ENCODE data around the gene TRAF3.
"Not testable (repeated sequence)": the region's sequence is repeated elsewhere in the genome, so short reads cannot be mapped to it uniquely, and the experiment has no call there.

Gene TRAF3

DNA sequence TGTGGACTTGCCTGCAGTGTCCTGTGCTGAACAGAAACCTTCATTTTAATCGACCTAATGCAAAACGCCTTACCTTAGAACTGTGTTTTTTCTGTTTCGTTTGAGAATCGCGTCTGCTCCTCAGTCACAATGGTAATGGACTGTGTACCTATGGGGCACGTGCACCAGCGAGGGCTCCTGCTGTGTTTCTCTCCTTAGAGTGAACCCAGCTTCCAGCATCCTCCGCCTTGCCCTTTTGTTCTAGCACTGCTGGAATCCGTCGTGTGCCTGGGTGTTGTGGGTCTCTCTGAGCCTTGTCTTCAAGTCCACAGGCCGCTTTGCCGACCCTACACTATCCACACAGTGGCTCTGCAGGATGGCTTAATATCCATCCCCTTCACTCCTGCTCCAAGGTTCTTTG, 148.9 kb downstream of the TRAF3 start:
- no peak for DNase-seq

DNA sequence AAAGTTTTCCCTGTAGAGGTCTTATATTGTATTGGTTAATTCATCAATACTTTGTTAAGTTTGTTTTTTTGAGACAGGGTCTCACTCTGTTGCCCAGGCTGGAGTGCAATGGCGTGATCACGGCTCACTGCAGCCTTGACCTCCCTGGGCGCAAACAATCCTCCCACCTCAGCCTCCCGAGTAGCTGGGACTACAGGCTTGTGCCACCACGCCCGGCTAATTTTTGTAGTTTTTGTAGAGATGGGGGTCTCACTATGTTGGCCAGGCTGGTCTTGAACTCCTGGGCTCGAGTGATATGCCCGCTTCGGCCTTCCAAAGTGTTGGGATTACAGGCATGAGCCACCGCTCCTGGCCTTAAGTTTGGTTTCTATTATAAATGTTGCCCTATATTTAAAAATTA, 149.6 kb downstream of the TRAF3 start:
- not testable (repeated sequence) for DNase-seq

DNA sequence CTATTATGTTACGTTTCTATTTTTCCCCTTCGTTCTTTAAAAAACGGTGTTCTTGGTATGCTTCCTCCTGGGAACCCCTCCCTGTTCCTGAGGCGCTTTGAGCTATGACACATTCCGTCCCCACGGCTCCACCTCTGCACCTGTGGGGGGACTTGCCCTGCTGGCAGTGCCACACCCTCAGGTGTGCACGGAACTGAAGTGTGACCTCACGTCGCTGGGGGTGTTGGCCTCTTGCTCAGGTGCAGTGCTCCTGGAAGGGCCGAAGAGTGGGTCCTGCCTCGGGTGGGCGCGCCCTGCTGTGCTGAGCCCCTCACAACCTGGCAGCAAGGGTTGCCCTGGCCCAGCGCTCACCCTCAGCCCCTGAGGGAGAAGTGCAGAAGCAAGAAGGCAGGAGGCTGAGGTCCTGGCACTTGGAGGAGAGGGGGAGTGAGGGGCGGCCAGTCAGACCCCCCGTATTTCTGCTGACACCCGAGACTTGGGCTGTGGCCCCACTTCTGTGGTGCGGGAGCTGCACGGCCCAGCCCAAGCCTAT, 150.2 kb downstream of the TRAF3 start:
- DNase-seq: no peak

DNA sequence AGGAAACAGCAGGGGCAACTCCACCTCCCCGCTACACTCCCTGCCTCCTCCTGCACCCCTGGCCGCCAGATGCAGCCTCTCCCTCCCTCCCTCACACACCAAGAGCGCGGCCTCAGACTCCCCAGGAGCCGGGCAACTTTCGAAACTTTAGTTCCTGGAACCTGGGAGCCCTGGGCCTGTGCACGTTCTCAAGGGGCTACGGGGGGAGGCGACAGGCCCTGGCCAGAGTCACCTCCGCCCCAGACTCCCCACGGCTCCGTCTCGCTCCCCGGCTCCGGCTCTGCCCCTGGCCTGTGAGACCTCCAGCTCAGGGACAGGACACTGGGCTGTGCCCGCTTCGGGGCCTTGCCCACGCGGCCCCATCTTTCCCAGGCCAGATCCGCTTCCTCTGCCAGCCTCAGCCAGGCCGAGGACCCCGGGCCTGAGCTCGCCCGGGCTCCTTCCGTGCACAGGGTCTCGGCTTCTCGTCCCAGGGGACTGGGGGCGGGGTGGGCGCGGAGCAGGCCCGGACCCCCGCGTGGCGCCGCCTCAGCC, 150.7 kb downstream of the TRAF3 start:
- no peak for DNase-seq

DNA sequence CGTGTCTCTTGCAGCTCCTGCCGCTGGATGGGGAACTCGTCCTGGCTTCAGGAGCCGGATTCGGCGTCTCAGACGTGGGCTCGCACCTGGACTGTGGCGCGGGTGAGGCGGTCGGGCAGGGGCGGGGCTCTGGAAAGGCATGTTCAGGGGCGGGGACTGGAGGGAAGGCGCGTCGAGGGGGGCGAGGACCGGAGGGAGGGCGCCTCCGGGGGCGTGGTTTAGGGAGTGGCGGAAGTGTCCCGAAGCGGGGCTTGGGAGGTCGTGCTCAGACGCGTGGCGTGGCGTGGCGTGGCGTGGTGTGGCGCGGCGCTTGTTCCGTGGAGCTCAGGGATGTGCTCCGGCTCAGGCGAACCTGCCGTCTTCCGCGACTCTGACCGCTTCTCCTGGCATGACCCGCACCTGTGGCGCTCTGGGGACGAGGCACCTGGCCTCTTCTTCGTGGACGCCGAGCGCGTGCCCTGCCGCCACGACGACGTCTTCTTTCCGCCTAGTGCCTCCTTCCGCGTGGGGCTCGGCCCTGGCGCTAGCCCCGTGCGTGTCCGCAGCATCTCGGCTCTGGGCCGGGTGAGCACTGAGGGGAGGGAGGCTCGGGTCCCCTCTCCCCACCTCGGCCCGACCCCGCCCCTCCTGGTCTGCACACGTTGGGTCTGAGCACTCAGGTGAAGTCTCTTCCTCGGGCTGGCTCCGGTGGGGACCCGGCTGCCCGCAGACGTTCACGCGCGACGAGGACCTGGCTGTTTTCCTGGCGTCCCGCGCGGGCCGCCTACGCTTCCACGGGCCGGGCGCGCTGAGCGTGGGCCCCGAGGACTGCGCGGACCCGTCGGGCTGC, 151.4 kb downstream of the TRAF3 start:
- DNase-seq: peak; percentile 84 to 85

DNA sequence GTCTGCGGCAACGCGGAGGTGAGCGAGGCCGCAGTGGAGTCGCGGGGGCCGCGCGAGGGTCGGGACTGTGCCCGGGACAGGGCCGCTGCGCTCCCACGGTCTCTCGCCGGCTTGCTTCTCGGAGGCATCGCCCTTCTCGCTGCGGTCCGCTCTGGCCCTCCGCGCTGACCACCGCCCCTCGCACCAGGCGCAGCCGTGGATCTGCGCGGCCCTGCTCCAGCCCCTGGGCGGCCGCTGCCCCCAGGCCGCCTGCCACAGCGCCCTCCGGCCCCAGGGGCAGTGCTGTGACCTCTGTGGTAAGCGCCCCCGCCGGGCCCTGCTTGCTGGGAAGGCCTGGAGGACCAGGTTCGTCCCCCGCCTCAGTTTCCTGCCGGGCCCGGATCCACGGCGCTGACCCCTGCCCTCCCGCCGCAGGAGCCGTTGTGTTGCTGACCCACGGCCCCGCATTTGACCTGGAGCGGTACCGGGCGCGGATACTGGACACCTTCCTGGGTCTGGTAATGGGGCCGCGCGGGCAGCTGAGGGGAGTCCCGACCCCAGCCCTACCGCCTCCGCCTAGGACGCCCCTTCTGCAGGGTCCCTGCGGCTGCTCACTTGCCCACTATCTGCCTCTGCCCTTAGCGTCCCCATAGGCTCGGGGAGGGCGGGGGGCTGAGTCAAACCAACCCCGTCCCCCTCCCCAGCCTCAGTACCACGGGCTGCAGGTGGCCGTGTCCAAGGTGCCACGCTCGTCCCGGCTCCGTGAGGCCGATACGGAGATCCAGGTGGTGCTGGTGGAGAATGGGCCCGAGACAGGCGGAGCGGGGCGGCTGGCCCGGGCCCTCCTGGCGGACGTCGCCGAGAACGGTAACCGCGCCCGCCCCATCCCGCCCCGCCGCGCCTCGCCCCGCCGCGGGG, 152.2 kb downstream of the TRAF3 start:
- DNase-seq: no peak

DNA sequence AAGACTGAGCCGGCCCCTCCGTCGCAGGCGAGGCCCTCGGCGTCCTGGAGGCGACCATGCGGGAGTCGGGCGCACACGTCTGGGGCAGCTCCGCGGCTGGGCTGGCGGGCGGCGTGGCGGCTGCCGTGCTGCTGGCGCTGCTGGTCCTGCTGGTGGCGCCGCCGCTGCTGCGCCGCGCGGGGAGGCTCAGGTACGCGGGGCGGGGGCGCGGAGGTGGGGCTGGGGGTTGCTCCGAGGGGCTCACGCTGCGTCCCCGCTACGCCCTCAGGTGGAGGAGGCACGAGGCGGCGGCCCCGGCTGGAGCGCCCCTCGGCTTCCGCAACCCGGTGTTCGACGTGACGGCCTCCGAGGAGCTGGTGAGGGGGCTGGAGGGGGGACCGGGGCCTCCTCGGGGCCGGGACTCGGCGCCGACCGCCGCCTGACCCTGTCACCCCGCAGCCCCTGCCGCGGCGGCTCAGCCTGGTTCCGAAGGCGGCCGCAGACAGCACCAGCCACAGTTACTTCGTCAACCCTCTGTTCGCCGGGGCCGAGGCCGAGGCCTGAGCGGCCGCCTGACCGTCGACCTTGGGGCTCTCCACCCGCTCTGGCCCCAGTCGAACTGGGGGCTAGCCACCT, 153.0 kb downstream of the TRAF3 start:
- no peak for DNase-seq

DNA sequence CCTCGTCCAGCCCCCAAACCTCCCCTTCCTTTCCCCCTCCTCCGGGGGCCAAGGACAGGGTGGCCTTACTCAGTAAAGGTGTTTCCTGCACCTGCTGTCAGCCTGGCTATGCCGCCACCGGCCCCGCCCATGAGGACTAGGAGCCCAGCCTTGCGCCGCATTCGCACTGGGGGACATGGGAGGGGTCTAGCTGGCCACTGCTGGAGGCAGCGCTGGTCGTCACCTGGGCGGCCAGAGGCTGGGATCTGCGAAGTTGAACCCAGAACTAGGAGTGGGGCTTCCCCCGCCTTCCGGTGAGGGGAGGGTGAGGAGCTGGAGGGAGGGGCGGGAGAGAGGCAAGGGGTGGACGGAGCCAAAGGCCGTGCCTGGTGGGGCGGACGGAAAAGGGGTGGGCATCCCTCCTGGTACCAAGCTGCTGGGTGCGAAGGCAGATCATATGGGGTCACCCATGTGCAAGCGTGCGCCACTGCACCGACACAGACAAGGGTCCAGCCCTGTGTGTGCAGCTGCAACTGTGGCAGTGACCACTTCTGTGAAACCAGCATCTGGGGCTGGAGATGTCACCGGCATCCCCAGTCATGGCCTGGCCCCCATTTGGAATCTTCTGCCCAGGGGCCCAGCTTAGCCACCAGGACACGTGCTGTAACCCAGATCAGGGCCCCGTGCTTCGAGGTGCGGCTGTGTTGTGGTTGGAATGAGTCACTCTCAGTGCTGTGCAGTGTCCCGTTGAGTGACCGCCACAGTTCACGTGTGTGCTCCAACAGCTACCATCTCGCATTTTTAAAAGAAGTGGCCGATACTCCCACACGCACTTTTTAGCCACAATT, 153.7 kb downstream of the TRAF3 start:
- DNase-seq: no peak

DNA sequence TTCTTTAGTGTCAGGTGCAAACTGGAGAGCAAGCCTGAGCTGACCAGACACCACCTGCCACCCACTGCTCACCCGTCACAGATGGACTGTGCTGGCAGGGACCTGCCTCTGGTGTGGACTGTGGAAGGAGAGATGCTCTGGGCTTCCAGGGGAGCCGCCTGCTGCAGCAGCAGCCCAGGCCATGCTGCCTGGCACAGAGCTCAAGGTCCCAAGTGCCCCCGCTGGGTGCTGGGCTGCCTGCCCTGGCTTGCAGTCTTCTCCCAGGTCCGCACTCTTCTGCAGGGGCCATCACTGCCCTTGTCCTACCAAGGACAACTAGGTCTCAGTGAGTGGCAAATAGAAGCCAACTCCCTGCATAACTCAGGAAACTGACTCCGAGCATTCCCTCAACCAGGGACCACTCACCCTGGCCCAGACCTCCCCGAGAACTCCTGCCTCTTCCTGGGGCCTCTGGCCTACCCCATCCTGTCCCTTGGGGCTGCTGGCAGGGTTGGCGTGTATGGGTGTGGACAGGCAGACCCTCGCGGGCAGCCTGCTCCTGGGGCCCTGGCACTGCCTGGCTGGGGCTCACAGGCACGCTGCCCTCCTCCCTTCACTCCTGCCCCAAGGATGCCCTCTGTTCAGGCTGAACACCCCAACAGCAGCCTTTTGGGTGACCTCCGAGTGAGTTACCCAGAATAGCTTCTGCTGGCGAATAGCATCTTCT, 154.5 kb downstream of the TRAF3 start:
- DNase-seq: no peak

DNA sequence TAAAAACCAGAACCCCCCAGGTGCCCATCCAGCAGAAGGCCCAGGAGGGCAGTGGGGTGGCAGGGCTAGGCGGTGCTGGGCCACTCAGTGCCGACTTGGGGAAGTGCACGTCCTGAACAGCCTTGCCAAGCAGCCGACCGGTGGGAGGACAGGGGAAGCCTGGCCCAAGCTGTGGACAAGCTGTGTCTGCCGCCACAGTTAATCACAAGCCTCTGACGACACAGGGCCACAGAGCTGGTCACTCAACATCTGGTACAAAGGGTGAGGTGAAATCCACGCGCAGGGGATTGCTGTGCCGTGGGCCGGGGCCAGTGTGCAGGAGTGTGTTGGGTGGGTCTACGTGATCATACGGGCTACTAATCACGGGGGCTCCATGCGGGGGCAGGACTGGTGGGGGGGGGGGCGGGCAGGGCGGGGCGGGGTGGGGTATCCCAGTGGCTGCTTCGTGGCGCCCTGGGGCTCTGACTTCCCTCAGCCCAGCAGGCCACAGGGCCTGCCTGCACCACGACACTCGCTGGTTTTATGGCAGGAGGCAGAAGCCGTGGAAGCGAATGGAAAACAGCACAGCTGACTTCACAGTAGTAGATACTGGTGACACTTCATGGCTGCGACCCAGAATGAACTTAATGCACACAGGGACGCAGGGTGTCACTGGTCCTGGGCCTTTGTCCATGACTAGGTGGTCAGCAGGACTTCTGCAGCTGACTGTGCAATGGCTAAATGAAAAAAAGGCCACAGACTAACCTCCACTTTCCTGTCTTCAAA, 155.4 kb downstream of the TRAF3 start:
- no peak for DNase-seq

DNA sequence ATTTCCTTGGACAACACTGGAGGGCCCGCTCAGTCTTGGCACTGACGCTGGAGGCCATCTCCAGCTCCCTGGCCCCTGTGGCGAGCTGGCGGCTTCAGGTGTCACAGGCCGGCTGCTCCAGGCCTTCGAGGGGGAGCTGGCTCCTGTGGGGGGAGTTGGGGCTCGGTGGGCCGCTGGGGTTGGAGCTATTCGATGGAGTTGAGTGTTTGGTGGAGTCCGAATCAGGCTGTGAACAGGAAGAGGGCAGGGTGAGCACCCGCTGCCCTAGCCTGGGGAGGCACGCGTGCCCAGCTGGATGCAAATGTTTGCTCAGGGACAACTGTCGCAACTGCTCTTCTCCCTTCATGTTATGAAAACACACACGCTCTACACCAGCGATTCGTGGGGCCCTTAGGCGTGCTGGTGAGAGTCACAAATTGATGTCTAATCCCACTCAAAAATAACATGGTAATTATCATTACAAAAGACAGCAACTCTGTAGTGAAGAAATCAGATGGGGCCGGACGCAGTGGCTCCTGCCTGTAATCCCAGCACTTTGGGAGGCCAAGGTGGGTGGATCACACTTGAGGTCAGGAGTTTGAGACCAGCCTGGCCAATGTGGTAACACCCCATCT, 156.5 kb downstream of the TRAF3 start:
- no peak for DNase-seq

DNA sequence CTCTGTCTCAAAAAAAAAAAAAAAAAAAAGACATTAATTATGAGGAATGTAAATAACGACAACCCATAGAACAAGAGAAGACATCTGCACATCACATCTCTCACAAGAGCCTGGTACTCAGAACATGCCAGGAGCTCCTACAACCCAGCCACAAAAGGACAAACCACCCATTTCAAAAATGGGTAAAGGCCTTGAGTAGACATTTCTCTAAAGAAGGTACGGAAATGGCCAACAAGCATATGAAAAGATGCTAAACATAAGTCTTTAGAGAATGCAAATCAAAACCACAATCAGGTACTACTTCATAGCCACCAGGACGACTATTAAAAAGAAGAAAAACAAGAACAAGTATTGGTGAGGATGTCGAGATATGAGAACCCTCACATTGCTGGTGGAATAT, 158.5 kb downstream of the TRAF3 start:
- DNase-seq: no peak

DNA sequence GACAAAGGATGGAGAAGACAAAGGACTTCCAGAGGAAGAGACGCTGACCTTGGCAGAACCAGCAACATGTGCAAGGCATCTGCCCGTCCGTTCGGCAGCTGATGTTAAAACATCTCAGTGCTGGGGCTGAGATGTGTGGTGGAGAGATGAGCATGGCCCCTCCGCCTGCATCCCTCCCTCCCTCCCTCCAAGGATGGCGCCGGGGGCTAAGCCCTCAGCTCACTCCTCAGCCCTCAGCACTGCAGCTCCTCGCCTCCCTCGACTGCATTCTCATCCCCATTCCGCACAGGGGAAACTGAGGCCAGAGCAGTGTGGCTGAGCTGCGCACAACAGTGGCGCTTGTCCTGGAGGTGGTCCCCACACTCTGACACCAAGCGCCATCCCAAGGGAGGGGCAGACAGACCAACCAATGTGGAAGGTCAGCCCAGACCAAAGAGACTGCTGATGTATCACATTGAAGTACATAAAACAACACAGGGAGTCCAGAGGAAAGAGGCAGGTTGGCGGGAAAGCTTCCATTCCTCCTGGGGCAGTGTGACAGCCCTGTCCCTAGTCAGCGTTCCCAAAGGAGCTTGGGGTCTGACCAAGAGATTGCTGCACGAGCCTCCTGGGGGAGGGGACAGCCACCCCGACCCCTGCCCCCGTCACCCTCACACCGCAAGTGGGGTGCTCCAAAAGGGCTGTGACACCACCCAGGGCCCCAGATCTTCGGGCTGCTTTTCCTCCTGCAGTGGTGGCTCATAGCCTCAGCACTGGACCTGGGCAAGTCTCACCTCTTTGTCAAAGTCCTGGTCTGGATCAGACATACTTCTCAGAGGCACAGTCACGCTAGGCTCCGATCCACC, 160.3 kb downstream of the TRAF3 start:
- no peak for DNase-seq

DNA sequence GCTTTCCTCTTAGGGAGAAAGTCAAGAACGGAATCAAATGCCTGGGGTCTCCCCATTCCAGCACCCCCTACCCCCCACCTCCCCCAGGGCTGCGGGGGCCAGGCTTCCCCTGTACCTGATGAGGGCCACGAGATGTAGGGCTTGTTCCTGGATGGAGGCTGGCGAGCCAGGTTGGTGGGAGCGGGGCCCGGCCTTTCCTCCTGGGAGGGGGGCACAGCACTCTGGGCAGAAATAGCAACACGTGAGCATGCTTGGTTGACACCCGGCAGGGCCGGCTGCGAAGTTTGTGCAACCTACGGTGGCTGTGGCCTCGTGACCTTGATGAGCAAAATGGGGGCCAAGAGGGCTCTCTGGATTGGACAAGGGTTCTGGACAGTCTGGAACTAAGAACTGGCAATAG, 160.9 kb downstream of the TRAF3 start:
- no peak for DNase-seq

DNA sequence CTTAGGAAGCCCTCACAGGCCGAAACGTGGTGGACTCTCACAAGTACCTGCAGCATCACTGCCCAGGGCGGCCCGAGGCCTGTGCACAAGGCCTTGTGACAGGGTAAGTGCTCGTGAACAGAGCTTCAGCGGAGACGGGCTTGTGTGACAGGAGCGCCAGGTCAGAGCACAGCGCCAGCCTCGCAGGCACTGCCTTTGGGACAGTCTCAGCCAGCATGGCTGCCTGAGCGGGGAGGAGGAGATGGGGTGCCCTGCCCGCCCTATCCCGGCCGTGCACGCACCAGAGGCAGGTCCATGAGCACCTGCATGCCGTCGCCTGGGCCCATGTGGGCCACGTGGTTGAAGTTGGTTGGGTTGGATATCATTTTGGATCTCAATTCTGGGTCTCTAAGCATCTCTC, 162.1 kb downstream of the TRAF3 start:
- DNase-seq: no peak

DNA sequence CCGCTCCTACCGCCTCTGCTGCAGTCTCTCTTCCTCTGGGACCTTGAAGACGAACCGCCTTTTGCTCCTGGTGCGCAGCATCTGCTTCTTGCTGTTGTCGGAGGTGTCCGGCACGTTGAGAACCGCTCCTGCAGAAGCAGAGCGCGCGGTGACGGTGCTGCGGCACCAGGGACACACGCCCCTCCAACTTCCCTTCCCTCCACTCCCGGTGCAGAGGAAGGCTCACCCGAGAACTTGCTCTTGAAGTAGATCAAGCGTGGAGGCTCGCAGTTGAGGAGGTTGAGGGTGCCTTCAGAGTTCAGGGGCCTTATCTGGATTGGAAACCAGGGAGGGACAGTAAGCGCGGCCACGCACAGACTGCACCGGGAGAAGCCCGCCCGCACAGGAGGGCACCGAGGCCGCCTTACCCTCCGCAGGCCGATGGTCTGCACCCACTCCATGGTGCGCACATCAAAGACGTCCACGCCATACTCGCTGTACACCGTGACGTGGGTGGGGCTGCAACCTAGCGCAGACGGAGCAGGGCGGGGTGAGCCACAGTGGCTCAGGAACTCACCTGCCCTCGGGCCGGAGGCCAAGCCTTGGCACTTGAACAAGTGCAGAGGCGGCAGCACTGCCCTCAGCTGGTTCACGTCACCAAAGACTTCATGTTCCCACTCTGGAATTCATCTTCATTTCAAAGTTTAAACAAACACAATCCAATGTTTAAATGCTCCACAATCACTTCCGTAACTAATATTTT, 162.7 kb downstream of the TRAF3 start:
- DNase-seq: no peak

DNA sequence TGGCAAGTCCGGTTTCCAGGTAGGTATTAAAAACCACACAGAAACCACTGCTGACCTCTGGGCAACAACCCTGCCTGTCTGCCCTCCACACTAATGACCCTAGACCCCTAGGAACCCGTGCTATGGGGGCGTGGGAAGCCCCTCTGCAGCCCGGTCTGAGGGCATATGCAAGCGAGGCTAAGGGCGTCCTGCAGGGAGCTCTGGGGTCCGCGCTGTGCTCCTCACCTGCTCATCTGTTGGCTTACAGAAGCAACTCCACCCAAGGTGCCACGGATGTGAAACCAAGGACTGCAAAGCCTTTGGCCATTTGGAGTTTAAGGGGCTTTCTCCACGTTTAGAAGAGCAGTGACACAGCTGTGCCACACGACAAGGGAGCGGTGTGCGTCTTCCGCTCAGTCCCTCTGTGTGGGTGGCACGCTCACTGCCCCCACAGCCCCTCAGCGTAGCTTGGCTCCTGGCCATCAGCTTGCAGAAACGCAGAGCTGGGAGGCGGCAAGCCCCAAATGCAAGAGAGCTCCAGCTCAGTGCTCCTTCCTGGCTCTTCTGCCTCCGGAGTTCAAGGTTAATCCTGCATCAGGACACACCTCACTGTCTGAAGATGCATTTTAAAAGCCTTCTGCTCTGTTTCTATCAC, 163.6 kb downstream of the TRAF3 start:
- no peak for DNase-seq

DNA sequence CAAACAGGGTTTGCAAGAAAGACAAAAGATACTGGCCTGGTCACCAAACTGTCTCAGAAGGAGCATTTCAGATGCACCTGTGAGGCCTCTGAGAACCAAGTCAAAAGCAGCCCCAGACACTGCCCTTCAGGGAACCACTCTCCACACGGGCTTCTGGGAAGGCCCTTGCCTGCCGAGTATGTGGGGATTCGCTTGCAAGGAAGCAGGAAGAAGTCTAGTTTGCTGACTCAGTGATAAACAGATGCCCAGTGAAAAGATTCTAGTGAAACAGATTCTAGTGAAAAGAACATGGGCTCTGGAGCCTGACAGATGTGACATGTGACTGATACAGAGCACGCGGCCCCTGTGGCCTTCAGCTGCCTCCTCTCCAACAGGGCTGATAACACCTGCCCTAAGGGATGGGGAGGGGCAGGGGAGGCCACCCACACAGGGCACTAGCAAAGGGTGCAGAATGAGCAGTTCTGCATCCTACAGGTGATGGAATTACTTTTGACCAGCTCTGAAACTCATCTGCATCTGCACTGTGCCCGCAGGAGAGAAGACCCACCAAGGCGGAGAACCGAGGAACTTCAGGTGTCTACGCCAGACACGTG, 164.3 kb downstream of the TRAF3 start:
- DNase-seq: no peak
